ENCODE measurements around the gene LRP8.

Gene LRP8

GRCh38 chr1:53264048-53264447 lies 63.8 kb downstream of the LRP8 start:
- no peak overlapping the region for H3K4me3 ChIP-seq (ENCODE audit: low read depth, low read length)
- no CpG with 5 or more reads among the region's 11 CpGs for whole genome bisulfite sequencing (ENCODE audit: extremely low coverage, insufficient coverage, insufficient read length)
- no peaks in the 10 kb centered on the region for H3K79me2 ChIP-seq (ENCODE audit: control insufficient read depth, insufficient read depth, low read length, poor library complexity)
- H3K36me3 ChIP-seq (ENCODE audit: control insufficient read depth in 1 of 2, insufficient read depth in 2 of 2, low read length in 2 of 2), result no peaks in the 10 kb centered on the region
- no peak overlapping the region for H3K18ac ChIP-seq (ENCODE audit: low read length)
- H2AFZ ChIP-seq (ENCODE audit: insufficient read depth, low read length, poor library complexity), result no peak overlapping the region
- H3K4ac ChIP-seq (ENCODE audit: low read depth, low read length), result no peak overlapping the region
- H3K4me1 ChIP-seq (ENCODE audit: control insufficient read depth in 1 of 2, insufficient read depth in 2 of 2, low read length in 2 of 2), result no peaks in the 10 kb centered on the region
- H3K23ac ChIP-seq (ENCODE audit: low read length), result no peak overlapping the region
- DNase-seq, result no peak
- no peak overlapping the region for H4K8ac ChIP-seq (ENCODE audit: low read depth, low read length)
- no peak overlapping the region for H3K27ac ChIP-seq (ENCODE audit: low read depth, low read length)
- no peak overlapping the region for H2BK120ac ChIP-seq (ENCODE audit: insufficient read depth, low read length, poor library complexity)
- no peaks in the 10 kb centered on the region for H3K79me1 ChIP-seq (ENCODE audit: low read length)
- no peak overlapping the region for H2BK12ac ChIP-seq (ENCODE audit: low read length)
- H2AK5ac ChIP-seq (ENCODE audit: low read length), result no peak overlapping the region
- H4K91ac ChIP-seq (ENCODE audit: low read depth, low read length), result no peak overlapping the region
- no peak overlapping the region for H3K9ac ChIP-seq (ENCODE audit: low read length)
- H2BK5ac ChIP-seq (ENCODE audit: low read depth, low read length, poor library complexity), result no peak overlapping the region
- no peak overlapping the region for H3K4me2 ChIP-seq (ENCODE audit: low read length)
- H3K9me3 ChIP-seq (ENCODE audit: insufficient read depth, low read depth, low read length), result no peaks in the 10 kb centered on the region
- no peaks in the 10 kb centered on the region for H3K27me3 ChIP-seq (ENCODE audit: insufficient read depth, low read length)
- H3K14ac ChIP-seq (ENCODE audit: low read length), result no peak overlapping the region
- no peak overlapping the region for H4K12ac ChIP-seq (ENCODE audit: low read depth, low read length)

- peaks cover 0 to 3% of the 10 kb centered on the region in 2 experiments for H3K4me1 ChIP-seq (ENCODE audit: control insufficient read depth in 1 of 2, insufficient read depth in 2 of 2, low read length in 2 of 2)
- no peak overlapping the region for H3K27ac ChIP-seq (ENCODE audit: low read depth, low read length)
- no peak overlapping the region for H4K8ac ChIP-seq (ENCODE audit: low read depth, low read length)
- WGBS (ENCODE audit: extremely low coverage, insufficient coverage, insufficient read length), result no CpG with 5 or more reads among the region's 3 CpGs
- no peaks in the 10 kb centered on the region for H3K79me2 ChIP-seq (ENCODE audit: control insufficient read depth, insufficient read depth, low read length, poor library complexity)
- H3K9me3 ChIP-seq (ENCODE audit: insufficient read depth, low read depth, low read length), result no peaks in the 10 kb centered on the region
- H2BK12ac ChIP-seq (ENCODE audit: low read length), result no peak overlapping the region
- no peaks in the 10 kb centered on the region for H3K36me3 ChIP-seq (ENCODE audit: control insufficient read depth in 1 of 2, insufficient read depth in 2 of 2, low read length in 2 of 2)
- H2BK5ac ChIP-seq (ENCODE audit: low read depth, low read length, poor library complexity), result no peak overlapping the region
- no peak overlapping the region for H2AFZ ChIP-seq (ENCODE audit: insufficient read depth, low read length, poor library complexity)
- H3K4ac ChIP-seq (ENCODE audit: low read depth, low read length), result no peak overlapping the region
- no peak overlapping the region for H3K23ac ChIP-seq (ENCODE audit: low read length)
- no peaks in the 10 kb centered on the region for H3K79me1 ChIP-seq (ENCODE audit: low read length)
- no peak overlapping the region for H3K4me3 ChIP-seq (ENCODE audit: low read depth, low read length)
- no peak overlapping the region for H2AK5ac ChIP-seq (ENCODE audit: low read length)
- no peak overlapping the region for H3K4me2 ChIP-seq (ENCODE audit: low read length)
- no peak overlapping the region for H4K91ac ChIP-seq (ENCODE audit: low read depth, low read length)
- no peak overlapping the region for H3K14ac ChIP-seq (ENCODE audit: low read length)
- no peaks in the 10 kb centered on the region for H3K27me3 ChIP-seq (ENCODE audit: insufficient read depth, low read length)
- DNase-seq, result no peak
- no peak overlapping the region for H3K9ac ChIP-seq (ENCODE audit: low read length)
- no peak overlapping the region for H3K18ac ChIP-seq (ENCODE audit: low read length)
- H2BK120ac ChIP-seq (ENCODE audit: insufficient read depth, low read length, poor library complexity), result no peak overlapping the region
- no peak overlapping the region for H4K12ac ChIP-seq (ENCODE audit: low read depth, low read length)
Observed at GRCh38 chr1:53262000-53262399, 65.9 kb downstream of the LRP8 start.

- no peak overlapping the region for H3K4me2 ChIP-seq (ENCODE audit: low read length)
- WGBS (ENCODE audit: extremely low coverage, insufficient coverage, insufficient read length), result no CpG with 5 or more reads among the region's 4 CpGs
Observed at GRCh38 chr1:53260631-53261247, 67.1 kb downstream of the LRP8 start.

GRCh38 chr1:53259932-53260331 lies 67.9 kb downstream of the LRP8 start:
- Histone ChIP-seq H3K27me3 (ENCODE audit: insufficient read depth, low read length) (no peaks in the 10 kb centered on the region), H3K4me1 (ENCODE audit: control insufficient read depth in 1 of 2, insufficient read depth in 2 of 2, low read length in 2 of 2) (peaks cover 0 to 6% of the 10 kb centered on the region in 2 experiments), H3K79me1 (ENCODE audit: low read length) (no peaks in the 10 kb centered on the region), H3K4me2 (ENCODE audit: low read length) (no peak overlapping the region), H3K14ac (ENCODE audit: low read length) (no peak overlapping the region), H4K91ac (ENCODE audit: low read depth, low read length) (no peak overlapping the region), H2BK12ac (ENCODE audit: low read length) (no peak overlapping the region), H3K4me3 (ENCODE audit: low read depth, low read length) (no peak overlapping the region), H3K79me2 (ENCODE audit: control insufficient read depth, insufficient read depth, low read length, poor library complexity) (no peaks in the 10 kb centered on the region), H3K18ac (ENCODE audit: low read length) (no peak overlapping the region), H2BK120ac (ENCODE audit: insufficient read depth, low read length, poor library complexity) (no peak overlapping the region), H3K9ac (ENCODE audit: low read length) (no peak overlapping the region), H2AK5ac (ENCODE audit: low read length) (no peak overlapping the region), H3K9me3 (ENCODE audit: insufficient read depth, low read depth, low read length) (no peaks in the 10 kb centered on the region), H3K23ac (ENCODE audit: low read length) (no peak overlapping the region), H3K36me3 (ENCODE audit: control insufficient read depth in 1 of 2, insufficient read depth in 2 of 2, low read length in 2 of 2) (no peaks in the 10 kb centered on the region), H2AFZ (ENCODE audit: insufficient read depth, low read length, poor library complexity) (no peak overlapping the region), H4K8ac (ENCODE audit: low read depth, low read length) (no peak overlapping the region), H4K12ac (ENCODE audit: low read depth, low read length) (no peak overlapping the region), H3K4ac (ENCODE audit: low read depth, low read length) (no peak overlapping the region), H3K27ac (ENCODE audit: low read depth, low read length) (no peak overlapping the region), H2BK5ac (ENCODE audit: low read depth, low read length, poor library complexity) (no peak overlapping the region)
- no peak for DNase-seq
- no CpG with 5 or more reads among the region's 2 CpGs for WGBS (ENCODE audit: extremely low coverage, insufficient coverage, insufficient read length)

More at GRCh38 chr1:53260631-53261247, 67.1 kb downstream of the LRP8 start:
- no peak overlapping the region for H3K14ac ChIP-seq (ENCODE audit: low read length)
- H4K12ac ChIP-seq (ENCODE audit: low read depth, low read length), result no peak overlapping the region
- H4K8ac ChIP-seq (ENCODE audit: low read depth, low read length), result no peak overlapping the region
- no peak overlapping the region for H3K18ac ChIP-seq (ENCODE audit: low read length)
- H2BK5ac ChIP-seq (ENCODE audit: low read depth, low read length, poor library complexity), result no peak overlapping the region
- no peak overlapping the region for H2BK12ac ChIP-seq (ENCODE audit: low read length)
- H3K4me3 ChIP-seq (ENCODE audit: low read depth, low read length), result no peak overlapping the region
- no peak overlapping the region for H2AK5ac ChIP-seq (ENCODE audit: low read length)
- H3K9ac ChIP-seq (ENCODE audit: low read length), result no peak overlapping the region
- no peak overlapping the region for H3K4ac ChIP-seq (ENCODE audit: low read depth, low read length)
- no peak overlapping the region for H3K27ac ChIP-seq (ENCODE audit: low read depth, low read length)
- DNase-seq, result no peak
- no peak overlapping the region for H2BK120ac ChIP-seq (ENCODE audit: insufficient read depth, low read length, poor library complexity)
- no peak overlapping the region for H4K91ac ChIP-seq (ENCODE audit: low read depth, low read length)
- H3K9me3 ChIP-seq (ENCODE audit: insufficient read depth, low read depth, low read length), result no peaks in the 10 kb centered on the region
- peaks cover 0 to 6% of the 10 kb centered on the region in 2 experiments for H3K4me1 ChIP-seq (ENCODE audit: control insufficient read depth in 1 of 2, insufficient read depth in 2 of 2, low read length in 2 of 2)
- H3K79me1 ChIP-seq (ENCODE audit: low read length), result no peaks in the 10 kb centered on the region
- no peak overlapping the region for H3K23ac ChIP-seq (ENCODE audit: low read length)
- H3K36me3 ChIP-seq (ENCODE audit: control insufficient read depth in 1 of 2, insufficient read depth in 2 of 2, low read length in 2 of 2), result no peaks in the 10 kb centered on the region
- H3K79me2 ChIP-seq (ENCODE audit: control insufficient read depth, insufficient read depth, low read length, poor library complexity), result no peaks in the 10 kb centered on the region
- H3K27me3 ChIP-seq (ENCODE audit: insufficient read depth, low read length), result no peaks in the 10 kb centered on the region
- no peak overlapping the region for H2AFZ ChIP-seq (ENCODE audit: insufficient read depth, low read length, poor library complexity)
